HCT116 (cell line): ENCODE results near the gene PCDHB11. TPM values are rescaled to one million over a fixed set of nuclear protein-coding genes. Genes with fewer than 3 reads are reported as not detected.
"Not testable (repeated sequence)": the region's sequence is repeated elsewhere in the genome, so short reads cannot be mapped to it uniquely, and the experiment has no call there.

Source experiments
- ATAC-seq: fragments of 200-7000 bp; cut with Tn5 transposase; 2 replicates; pipeline ENCODE4 v1.9.1; 2020; ENCODE audit warnings: mild to moderate bottlenecking, moderate library complexity
- BruUV-seq: library from RNA; stranded (reverse); fragments of 400-500 nt; replicated peaks from 2 replicates; lab custom pipeline; 2021; lab: Mats Ljungman, UMichigan
- CTCF ChIA-PET: fragments of 300-600 bp; sonication (Branson Sonifier 250); formaldehyde crosslinking; loops from one replicate; lab custom pipeline; 2021; ENCODE audit warnings: antibody characterized with exemption; lab: Charles Lee
- POLR2A ChIA-PET: fragments of 300-600, 350-600 bp; sonication (Branson Sonifier 250); formaldehyde crosslinking; loops from one replicate; lab custom pipeline; 2021; ENCODE audit warnings: antibody characterized with exemption; lab: Charles Lee
- RAD21 ChIA-PET, 2 experiments: fragments of 300-600 bp; sonication (Branson Sonifier 250); formaldehyde crosslinking; loops; one replicate each; lab custom pipeline; 2023; ENCODE audit warnings: low total read pairs in 2 of 2; ENCODE audit not compliant: uncharacterized antibody in 2 of 2, unreplicated experiment in 2 of 2, low non-redundant PET in 1 of 2; lab: Charles Lee
- DNase-seq: peaks from one replicate; pipeline ENCODE4 v3.0.0-alpha.2; 2010; ENCODE audit warnings: low read depth, low spot score
- H2AFZ ChIP-seq: fragments of 200-600 bp; shearing (Covaris generic), sonication (generic); 2 replicates; pipeline ENCODE4 v1.6.1; 2017; ENCODE audit warnings: low read depth, mixed run types, mixed read lengths, antibody characterized with exemption, low read length; ENCODE audit not compliant: poor library complexity, severe bottlenecking
- H3K27ac ChIP-seq: 2 replicates; pipeline ENCODE4 v1.5.1; 2012; ENCODE audit warnings: low read depth, low read length
- H3K27me3 ChIP-seq: fragments of 200-600 bp; sonication (generic); 2 replicates; pipeline ENCODE4 v1.6.1; 2016; ENCODE audit warnings: mixed run types, low read length, mixed read lengths; ENCODE audit not compliant: insufficient read depth
- H3K36me3 ChIP-seq, 2 experiments: fragments of 200-500 bp in 1 of 2; fragments of 200-600 bp in 1 of 2; sonication (Bioruptor generic) in 1 of 2; sonication (generic) in 1 of 2; 2 replicates each; pipeline versions ENCODE4 v1.5.1 to v1.6.1; 2014 to 2016; ENCODE audit warnings: low read length in 2 of 2, inconsistent platforms in 1 of 2, mixed read lengths in 1 of 2, mixed run types in 1 of 2; ENCODE audit not compliant: insufficient read depth in 2 of 2, control insufficient read depth in 1 of 2
- H3K4me1 ChIP-seq, 2 experiments: fragments of 200-600 bp in 1 of 2; sonication (generic) in 1 of 2; 2 replicates each; pipeline versions ENCODE4 v1.5.1 to v1.6.1; 2012 to 2017; ENCODE audit warnings: low read length in 2 of 2, inconsistent platforms in 1 of 2, mild to moderate bottlenecking in 1 of 2, mixed read lengths in 1 of 2, mixed run types in 1 of 2, moderate library complexity in 1 of 2; ENCODE audit not compliant: insufficient read depth in 2 of 2, control insufficient read depth in 1 of 2
- H3K4me2 ChIP-seq: fragments of 200-600 bp; sonication (generic); 2 replicates; pipeline ENCODE4 v1.6.1; 2017; ENCODE audit warnings: mixed run types, low read length, mixed read lengths
- H3K4me3 ChIP-seq, 2 experiments: fragments of 200-600 bp in 1 of 2; sonication (generic) in 1 of 2; replicated peaks in 1 of 2; 2 replicates each; pipeline ENCODE4 v1.5.1; 2011 to 2016; ENCODE audit warnings: low read length in 2 of 2, control low read depth in 1 of 2, low read depth in 1 of 2, mild to moderate bottlenecking in 1 of 2, mixed read lengths in 1 of 2, mixed run types in 1 of 2
- H3K79me2 ChIP-seq: fragments of 200-600 bp; sonication (generic); 2 replicates; pipeline ENCODE4 v1.6.1; 2017; ENCODE audit warnings: mild to moderate bottlenecking, mixed run types, low read length, moderate library complexity, mixed read lengths; ENCODE audit not compliant: insufficient read depth
- H3K9ac ChIP-seq: fragments of 200-600 bp; sonication (generic); 2 replicates; pipeline ENCODE4 v1.6.1; 2016; ENCODE audit warnings: low read length, mixed read lengths
- H3K9me2 ChIP-seq: fragments of 200-600 bp; sonication (generic), shearing (Covaris generic); 2 replicates; pipeline ENCODE4 v1.6.1; 2017; ENCODE audit warnings: mixed run types, mild to moderate bottlenecking, moderate library complexity; ENCODE audit not compliant: insufficient read depth
- H3K9me3 ChIP-seq, 2 experiments: fragments of 200-500 bp in 1 of 2; fragments of 200-600 bp in 1 of 2; sonication (Bioruptor generic) in 1 of 2; sonication (generic) in 1 of 2; 2 replicates each; pipeline ENCODE4 v1.6.1; 2014 to 2017; ENCODE audit warnings: low read length in 2 of 2, mixed read lengths in 2 of 2, inconsistent platforms in 1 of 2, low read depth in 1 of 2, mild to moderate bottlenecking in 1 of 2, mixed run types in 1 of 2, moderate library complexity in 1 of 2; ENCODE audit not compliant: control insufficient read depth in 1 of 2, insufficient read depth in 1 of 2
- H4K20me1 ChIP-seq: fragments of 200-600 bp; sonication (generic), shearing (Covaris generic); 2 replicates; pipeline ENCODE4 v1.6.1; 2017; ENCODE audit warnings: mixed run types, mild to moderate bottlenecking, moderate library complexity; ENCODE audit not compliant: insufficient read depth
- EZH2phosphoT487 ChIP-seq: fragments of 200-600 bp; IDR thresholded peaks from 2 replicates; pipeline ENCODE4 v1.6.1; 2018; ENCODE audit warnings: antibody characterized with exemption, borderline replicate concordance
- FOSL1 ChIP-seq: IDR thresholded peaks from 2 replicates; pipeline ENCODE4 v1.6.1; 2012; ENCODE audit warnings: low read depth
- SIN3A ChIP-seq: IDR thresholded peaks from 2 replicates; pipeline ENCODE4 v1.6.1; 2012; ENCODE audit warnings: low read depth
- TCF7L2 ChIP-seq: IDR thresholded peaks from 2 replicates; pipeline ENCODE4 v1.7.0; 2011; ENCODE audit warnings: borderline replicate concordance, inconsistent platforms; ENCODE audit not compliant: insufficient read depth, insufficient read length; ENCODE audit errors: extremely low read depth
- YY1 ChIP-seq: IDR thresholded peaks from 2 replicates; pipeline ENCODE4 v1.6.1; 2011; ENCODE audit warnings: low read length, low read depth, moderate library complexity, mild to moderate bottlenecking; ENCODE audit not compliant: insufficient replicate concordance; ENCODE audit errors: extremely low read depth
- intact Hi-C: fragments of 100-400 bp; cut with micrococcal nuclease; formaldehyde crosslinking; loops from 2 replicates; pipeline ENCODE4 v1.10.0; 2022
- total RNA-seq: library from RNA; stranded (reverse); gene quantifications from one replicate; pipeline ENCODE4 v1.2.1, GENCODE V29; 2021; ENCODE audit not compliant: unreplicated experiment
- TF ChIP-seq, protein P1 (sequence below): IDR thresholded peaks from 2 replicates; pipeline ENCODE4 v1.6.1; 2011; ENCODE audit warnings: mild to moderate bottlenecking, low read length, moderate library complexity; ENCODE audit not compliant: insufficient replicate concordance; ENCODE audit errors: extremely low read depth
- TF ChIP-seq, protein P2 (sequence below): IDR thresholded peaks from 2 replicates; pipeline ENCODE4 v1.6.1; 2012

PCDHB11 gene
- total RNA-seq, 1 experiment from 2014 or later, result 0.07 TPM

GRCh38 chr5:141150993-141151325 is 48.5 kb upstream of the PCDHB11 start (continued):
- TF ChIP-seq, protein P1, sequence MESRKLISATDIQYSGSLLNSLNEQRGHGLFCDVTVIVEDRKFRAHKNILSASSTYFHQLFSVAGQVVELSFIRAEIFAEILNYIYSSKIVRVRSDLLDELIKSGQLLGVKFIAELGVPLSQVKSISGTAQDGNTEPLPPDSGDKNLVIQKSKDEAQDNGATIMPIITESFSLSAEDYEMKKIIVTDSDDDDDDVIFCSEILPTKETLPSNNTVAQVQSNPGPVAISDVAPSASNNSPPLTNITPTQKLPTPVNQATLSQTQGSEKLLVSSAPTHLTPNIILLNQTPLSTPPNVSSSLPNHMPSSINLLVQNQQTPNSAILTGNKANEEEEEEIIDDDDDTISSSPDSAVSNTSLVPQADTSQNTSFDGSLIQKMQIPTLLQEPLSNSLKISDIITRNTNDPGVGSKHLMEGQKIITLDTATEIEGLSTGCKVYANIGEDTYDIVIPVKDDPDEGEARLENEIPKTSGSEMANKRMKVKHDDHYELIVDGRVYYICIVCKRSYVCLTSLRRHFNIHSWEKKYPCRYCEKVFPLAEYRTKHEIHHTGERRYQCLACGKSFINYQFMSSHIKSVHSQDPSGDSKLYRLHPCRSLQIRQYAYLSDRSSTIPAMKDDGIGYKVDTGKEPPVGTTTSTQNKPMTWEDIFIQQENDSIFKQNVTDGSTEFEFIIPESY, result no peak
- TF ChIP-seq TCF7L2, result no peak
- TF ChIP-seq FOSL1, result no peak
- no peak for TF ChIP-seq SIN3A
- no peak for TF ChIP-seq EZH2phosphoT487
- TF ChIP-seq, protein P2, sequence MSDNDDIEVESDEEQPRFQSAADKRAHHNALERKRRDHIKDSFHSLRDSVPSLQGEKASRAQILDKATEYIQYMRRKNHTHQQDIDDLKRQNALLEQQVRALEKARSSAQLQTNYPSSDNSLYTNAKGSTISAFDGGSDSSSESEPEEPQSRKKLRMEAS, result no peak
- TF ChIP-seq YY1, result no peak

- H3K9me2 ChIP-seq, H3K4me1 ChIP-seq, H3K27ac ChIP-seq, H4K20me1 ChIP-seq, RAD21 ChIA-PET, H3K79me2 ChIP-seq, BruUV-seq, H2AFZ ChIP-seq, POLR2A ChIA-PET, H3K4me2 ChIP-seq, CTCF ChIA-PET, H3K4me3 ChIP-seq, H3K9ac ChIP-seq, H3K27me3 ChIP-seq, H3K9me3 ChIP-seq, intact Hi-C loops, DNase-seq, H3K36me3 ChIP-seq, ATAC-seq: not testable (repeated sequence)
These were observed 47.8 kb upstream of the PCDHB11 start for GRCh38 chr5:141151632-141152031.

DNA sequence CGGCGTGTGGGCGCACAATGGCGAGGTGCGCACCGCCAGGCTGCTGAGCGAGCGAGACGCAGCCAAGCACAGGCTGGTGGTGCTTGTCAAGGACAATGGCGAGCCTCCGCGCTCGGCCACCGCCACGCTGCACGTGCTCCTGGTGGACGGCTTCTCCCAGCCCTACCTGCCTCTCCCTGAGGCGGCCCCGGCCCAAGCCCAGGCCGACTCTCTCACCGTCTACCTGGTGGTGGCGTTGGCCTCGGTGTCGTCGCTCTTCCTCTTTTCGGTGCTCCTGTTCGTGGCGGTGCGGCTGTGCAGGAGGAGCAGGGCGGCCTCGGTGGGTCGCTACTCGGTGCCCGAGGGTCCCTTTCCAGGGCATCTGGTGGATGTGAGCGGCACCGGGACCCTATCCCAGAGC is 47.3 kb upstream of the PCDHB11 start:
- H3K4me2 ChIP-seq, POLR2A ChIA-PET, H3K79me2 ChIP-seq, H2AFZ ChIP-seq, BruUV-seq, H3K27me3 ChIP-seq, DNase-seq, CTCF ChIA-PET, H3K4me3 ChIP-seq, H3K36me3 ChIP-seq, H3K9me3 ChIP-seq, H3K27ac ChIP-seq, RAD21 ChIA-PET, H3K9me2 ChIP-seq, H3K9ac ChIP-seq, H3K4me1 ChIP-seq, intact Hi-C loops, ATAC-seq, H4K20me1 ChIP-seq: not testable (repeated sequence)
